ENCODE results near the gene ATP11B.

Gene ATP11B

DNA sequence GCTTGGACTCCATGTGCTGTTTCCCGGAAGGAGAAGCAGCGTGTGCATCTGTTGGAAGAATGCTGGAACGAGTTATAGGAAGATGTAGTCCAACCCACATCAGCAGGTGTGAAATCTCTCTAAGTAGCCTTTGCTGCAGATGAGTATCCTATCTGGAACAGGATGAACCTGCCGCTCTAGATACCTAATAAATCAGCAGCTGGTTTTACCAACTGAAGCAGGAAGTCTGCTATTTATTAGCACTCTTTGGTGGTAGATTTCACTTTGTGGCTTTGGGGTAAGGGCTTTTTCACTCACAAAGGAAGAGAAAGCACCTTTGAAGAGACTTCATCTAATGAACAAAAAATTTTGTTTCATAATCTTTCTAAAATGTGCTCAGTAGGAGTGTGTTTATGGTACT, 120.6 kb downstream of the ATP11B start:
- DNase-seq: no peak

DNA sequence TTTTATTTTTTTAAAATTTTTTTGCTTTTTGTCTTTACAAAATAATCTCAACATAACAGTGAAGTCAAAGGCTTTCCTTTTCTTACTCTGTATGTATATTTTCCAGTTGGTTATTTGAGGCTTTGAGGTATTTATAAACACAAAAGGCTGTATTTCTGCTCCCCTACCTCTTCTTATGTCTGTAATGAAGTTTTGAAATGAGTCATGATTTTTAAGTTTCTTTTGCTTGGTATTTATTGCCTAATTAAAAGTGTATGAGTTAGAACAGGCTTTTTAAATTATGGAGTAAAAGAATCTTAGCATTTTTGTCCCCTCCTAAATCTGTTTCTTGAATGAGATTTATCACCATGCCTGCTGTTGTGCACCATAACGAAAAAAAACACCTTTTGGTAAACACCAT, 121.0 kb downstream of the ATP11B start:
- no peak for DNase-seq

DNA sequence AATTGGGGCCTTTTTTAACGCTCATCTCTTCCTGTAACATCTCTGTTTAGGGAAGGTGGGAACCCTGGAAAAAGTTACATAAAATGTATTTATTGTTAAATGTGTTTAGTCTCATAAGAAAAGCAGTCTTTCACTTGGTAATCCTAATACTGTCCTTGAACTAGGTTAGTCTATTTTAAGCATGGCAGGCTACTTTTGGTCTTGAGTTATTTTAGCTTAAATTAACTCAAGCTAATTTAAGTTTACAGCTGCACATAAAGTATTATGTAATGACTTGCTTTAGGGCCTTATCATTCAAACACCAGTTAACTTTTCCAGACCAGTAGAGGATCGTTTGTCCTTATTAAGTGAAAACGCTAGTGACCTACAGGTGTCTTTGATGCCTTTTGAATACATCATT, 123.8 kb downstream of the ATP11B start:
- no peak for DNase-seq

DNA sequence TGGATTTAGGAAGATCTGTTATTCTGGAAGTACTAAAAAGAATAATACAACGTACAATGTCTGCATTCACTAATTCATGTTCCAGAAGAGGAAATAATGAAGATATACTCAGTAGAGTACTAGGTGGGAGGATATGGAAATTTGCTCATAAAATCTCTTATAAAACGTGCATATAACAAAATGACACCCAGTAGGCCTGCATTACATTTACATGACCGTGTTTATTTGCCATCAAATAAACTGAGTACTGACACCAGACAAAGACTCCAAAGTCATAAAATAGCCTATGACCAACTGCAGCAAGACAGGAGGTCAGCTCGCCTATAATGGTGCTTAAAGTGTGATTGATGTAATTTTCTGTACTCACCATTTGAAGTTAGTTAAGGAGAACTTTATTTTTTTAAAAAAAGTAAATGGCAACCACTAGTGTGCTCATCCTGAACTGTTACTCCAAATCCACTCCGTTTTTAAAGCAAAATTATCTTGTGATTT, 126.6 kb downstream of the ATP11B start:
- no peak for DNase-seq

- no peak for DNase-seq
Measured at GRCh38 chr3:182920515-182921084, 127.3 kb downstream of the ATP11B start.

DNA sequence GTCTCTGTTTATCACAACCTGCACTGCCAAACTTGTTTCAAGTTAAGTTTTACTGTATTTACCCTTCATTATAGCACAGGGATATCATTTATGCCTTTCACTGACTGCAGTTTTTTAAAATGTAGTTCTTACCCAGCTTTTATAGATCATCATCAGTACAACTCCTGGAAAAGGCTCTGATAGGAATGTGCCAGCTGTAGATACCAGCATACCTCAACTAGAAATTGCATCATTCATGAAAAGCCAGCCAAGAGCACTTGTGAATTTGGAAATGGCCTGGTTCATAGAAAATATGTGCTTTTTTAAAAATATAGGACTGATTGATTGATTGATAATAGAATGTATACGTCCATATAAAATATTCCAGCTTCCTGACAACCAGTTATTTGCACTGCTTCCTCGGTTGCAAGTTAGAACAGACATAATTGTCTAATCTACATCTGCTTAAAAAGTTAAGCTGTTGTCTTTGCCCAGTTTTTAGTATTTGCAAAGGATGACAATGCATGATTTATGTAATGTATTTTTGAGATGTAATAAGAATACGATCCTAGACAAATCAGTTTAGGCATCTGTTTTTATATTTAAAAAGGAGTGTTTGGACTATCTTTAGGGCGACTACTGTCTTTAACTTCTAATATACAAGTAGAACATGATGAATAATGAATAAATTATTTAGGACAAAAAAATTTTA, 128.5 kb downstream of the ATP11B start:
- no peak for DNase-seq

- DNase-seq: no peak
Measured at GRCh38 chr3:182925330-182925943, 132.1 kb downstream of the ATP11B start.

- no peak for DNase-seq
Measured at GRCh38 chr3:182925944-182926337, 132.6 kb downstream of the ATP11B start.

GRCh38 chr3:182935803-182936202, 142.5 kb downstream of the ATP11B start:
- DNase-seq: no peak

DNA sequence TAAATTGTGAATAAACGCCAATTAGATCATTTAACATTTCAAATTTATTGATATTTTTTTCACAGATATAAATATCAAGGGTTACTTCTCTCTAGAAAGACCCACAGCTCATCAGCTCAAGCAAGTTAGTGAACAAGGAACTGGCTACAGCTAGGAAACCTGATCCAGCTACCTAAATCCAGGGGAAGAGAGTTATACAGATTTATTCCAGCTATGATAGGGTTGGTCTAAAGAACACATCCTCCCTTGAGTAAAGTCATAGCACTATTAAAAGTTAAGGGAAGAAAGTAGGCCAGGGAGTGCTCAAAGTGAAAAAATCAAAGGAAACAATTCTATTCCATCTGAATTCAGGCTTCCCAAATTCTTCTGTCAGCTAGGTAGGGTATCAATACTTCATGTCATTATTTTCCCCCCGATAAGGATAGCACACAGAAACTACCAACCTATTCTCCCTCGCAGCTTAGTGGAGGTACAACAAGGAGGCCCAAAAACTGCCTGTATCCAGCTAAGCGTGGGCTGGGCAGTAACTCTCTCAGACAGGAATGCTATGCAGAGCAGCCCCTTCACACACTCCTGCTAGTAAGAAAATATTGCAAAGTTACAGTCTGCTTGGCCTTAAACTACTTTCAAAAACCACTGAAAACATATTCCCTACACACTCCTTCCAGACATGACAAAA, 143.1 kb downstream of the ATP11B start:
- DNase-seq: no peak

- no peak for DNase-seq
Measured at GRCh38 chr3:182936918-182937285, 143.6 kb downstream of the ATP11B start.

DNA sequence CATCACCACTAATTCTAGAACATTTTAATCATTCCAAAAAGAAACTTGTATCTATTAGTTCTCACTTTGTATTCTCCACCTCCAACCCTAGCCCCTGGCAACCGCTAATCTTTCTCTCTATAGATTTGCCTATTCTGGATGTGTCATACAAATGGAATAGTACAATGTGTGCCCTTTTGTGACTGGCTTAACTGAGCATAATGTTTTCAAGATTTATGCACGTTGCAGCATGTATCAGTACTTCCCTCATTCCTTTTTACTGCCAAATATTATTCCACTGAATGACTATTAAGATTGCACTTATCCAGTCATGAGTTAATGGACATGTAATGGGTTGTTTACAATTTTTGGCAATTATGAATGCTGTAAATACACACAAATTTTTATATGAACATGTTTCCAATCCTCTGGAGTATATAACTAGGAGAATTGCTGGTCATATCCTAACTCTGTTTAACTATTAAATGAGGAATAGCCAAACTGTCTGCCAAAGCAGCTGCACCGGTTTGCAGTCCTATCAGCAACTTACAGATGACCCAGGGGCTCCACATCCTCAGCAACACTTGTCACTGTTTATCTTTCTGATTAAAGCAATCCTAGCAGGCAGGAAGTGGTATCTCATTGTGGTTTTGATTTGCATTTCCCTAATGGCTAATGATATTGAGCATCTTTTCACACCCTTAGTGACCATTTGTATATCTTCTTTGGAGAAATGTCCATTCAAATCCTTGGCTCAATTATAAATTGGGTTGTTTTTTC, 144.2 kb downstream of the ATP11B start:
- no peak for DNase-seq

DNA sequence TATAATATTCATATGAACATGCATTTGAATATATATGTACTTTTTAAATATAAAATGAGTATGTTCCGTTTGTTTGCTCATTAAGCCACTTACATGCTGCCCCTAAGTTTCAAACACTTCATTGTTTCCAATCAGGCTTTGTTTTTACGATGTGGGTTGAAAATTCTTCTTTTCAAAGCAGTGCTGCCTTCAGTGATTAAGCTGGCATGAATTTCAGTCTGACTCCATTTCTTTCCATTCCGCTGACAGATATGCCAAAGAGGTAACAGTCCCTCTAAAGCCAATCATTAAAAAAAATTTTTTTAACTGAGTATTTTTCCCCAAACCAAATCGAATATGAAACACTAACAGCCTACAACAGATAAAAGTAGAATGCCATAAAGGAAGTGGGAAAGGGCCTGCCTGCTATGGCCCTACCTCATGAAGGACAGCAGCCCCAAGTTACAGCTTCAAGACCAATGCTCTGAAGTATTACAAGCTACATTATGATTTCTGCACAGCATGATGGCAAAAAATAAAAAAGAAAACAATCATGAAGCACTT, 147.0 kb downstream of the ATP11B start:
- no peak for DNase-seq

GRCh38 chr3:182941719-182942118, 148.4 kb downstream of the ATP11B start:
- DNase-seq: no peak

GRCh38 chr3:182947888-182948287, 154.6 kb downstream of the ATP11B start:
- DNase-seq: no peak

GRCh38 chr3:182948305-182948704, 155.0 kb downstream of the ATP11B start:
- DNase-seq: no peak

- DNase-seq: no peak
Measured at GRCh38 chr3:182949688-182950087, 156.4 kb downstream of the ATP11B start.

DNA sequence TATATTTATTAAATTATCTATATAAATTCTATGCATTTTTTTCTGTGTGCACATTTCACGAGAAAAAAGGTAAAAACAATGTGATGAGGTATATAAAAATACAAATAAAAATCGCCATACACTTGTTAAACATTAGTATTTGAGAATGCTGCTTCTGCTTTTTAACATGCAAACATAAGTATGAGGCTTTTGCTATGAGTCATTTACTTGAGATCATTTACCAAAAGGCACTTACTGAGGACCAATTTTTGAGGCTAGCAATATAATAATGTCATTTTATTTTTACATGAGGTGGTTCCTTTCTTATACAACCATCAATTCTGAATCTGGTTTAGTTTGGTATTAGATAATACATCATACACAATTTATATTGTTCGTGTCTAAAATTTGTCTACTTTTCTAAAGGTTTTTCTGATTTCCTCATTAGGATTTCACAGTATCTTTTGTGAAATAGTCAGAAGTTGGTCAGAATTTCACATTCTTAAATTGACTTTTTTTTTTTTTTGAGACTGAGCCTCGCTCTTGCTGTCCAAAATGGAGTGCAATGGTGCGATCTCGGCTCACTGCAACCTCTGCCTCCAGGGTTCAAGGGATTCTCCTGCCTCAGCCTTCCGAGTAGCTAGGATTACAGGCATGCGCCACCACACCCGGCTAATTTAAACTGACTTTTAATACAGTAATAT, 161.4 kb downstream of the ATP11B start:
- DNase-seq: no peak

DNA sequence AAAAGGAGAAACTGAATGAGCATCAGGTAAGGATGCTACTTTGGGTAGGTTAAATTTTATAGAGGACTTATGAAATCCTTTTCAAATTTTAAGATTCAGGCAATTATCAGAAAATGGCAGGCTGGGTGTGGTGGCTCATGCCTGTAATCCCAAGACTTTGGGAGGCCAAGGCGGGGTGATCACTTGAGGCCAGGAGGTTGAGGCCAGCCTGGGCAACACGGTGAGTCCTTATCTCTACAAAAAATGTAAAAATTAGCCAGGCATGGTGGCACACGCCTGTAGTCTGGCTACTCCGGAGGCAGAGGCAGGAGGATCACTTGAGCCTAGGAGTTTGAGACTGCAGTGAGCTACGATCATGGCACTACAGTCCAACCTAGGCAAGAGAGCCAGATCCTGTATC, 163.9 kb downstream of the ATP11B start:
- no peak for DNase-seq

GRCh38 chr3:182957676-182958266, 164.5 kb downstream of the ATP11B start:
- no peak for DNase-seq

- no peak for DNase-seq
Measured at GRCh38 chr3:182959474-182960350, 166.4 kb downstream of the ATP11B start.

Measured in NCI-H1930 (cell line).